HUDEP-2 (cell line): ENCODE results near the gene CFAP221.

Source experiments
- DNase-seq, 76 experiments: peaks; one replicate each; lab custom pipeline; 2025; ENCODE audit not compliant: unreplicated experiment in 76 of 76; lab: John Stamatoyannopoulos, UW

Gene CFAP221

GRCh38 chr2:119544075-119544938, at the start of gene CFAP221:
TSS of gene CFAP221 (plus strand) at chr2:119544449. CDS start at chr2:119546132, 1,683 bp downstream.
- peak in 71 of 76 experiments; percentile 3 to 70 (median 47) for DNase-seq

GRCh38 chr2:119495948-119496347, 48.3 kb upstream of the CFAP221 start:
- DNase-seq: no peak

GRCh38 chr2:119496682-119497081, 47.6 kb upstream of the CFAP221 start:
- no peak for DNase-seq

GRCh38 chr2:119508756-119509155, 35.5 kb upstream of the CFAP221 start:
- no peak for DNase-seq

GRCh38 chr2:119511989-119512388, 32.3 kb upstream of the CFAP221 start:
- no peak for DNase-seq

- no peak for DNase-seq
Measured at GRCh38 chr2:119512946-119513345, 31.3 kb upstream of the CFAP221 start.

GRCh38 chr2:119513832-119514231, 30.4 kb upstream of the CFAP221 start:
- no peak for DNase-seq

- DNase-seq: no peak
Measured at GRCh38 chr2:119516121-119516520, 28.1 kb upstream of the CFAP221 start.

- DNase-seq: peak in 49 of 76 experiments; percentile 1 to 53 (median 31)
Measured at GRCh38 chr2:119517433-119517832, 26.8 kb upstream of the CFAP221 start.

GRCh38 chr2:119518401-119519056, 25.7 kb upstream of the CFAP221 start:
- DNase-seq: no peak

- no peak for DNase-seq
Measured at GRCh38 chr2:119519057-119519408, 25.2 kb upstream of the CFAP221 start.

GRCh38 chr2:119520696-119521432, 23.4 kb upstream of the CFAP221 start:
- no peak for DNase-seq

- DNase-seq: no peak
Measured at GRCh38 chr2:119521433-119522050, 22.7 kb upstream of the CFAP221 start.

- DNase-seq: no peak
Measured at GRCh38 chr2:119522671-119523070, 21.6 kb upstream of the CFAP221 start.

- DNase-seq: no peak
Measured at GRCh38 chr2:119523383-119523951, 20.8 kb upstream of the CFAP221 start.

GRCh38 chr2:119523952-119524694, 20.1 kb upstream of the CFAP221 start, which contains the start of gene SCTR:
TSS of gene SCTR (minus strand) at chr2:119524483. CDS start at chr2:119524226, 257 bp downstream.
- DNase-seq: no peak

- DNase-seq: no peak
Measured at GRCh38 chr2:119525614-119526013, 18.6 kb upstream of the CFAP221 start.

GRCh38 chr2:119527999-119528398, 16.2 kb upstream of the CFAP221 start:
- no peak for DNase-seq

- DNase-seq: no peak
Measured at GRCh38 chr2:119531292-119531691, 13.0 kb upstream of the CFAP221 start.

- DNase-seq: no peak
Measured at GRCh38 chr2:119533560-119533959, 10.7 kb upstream of the CFAP221 start.
